GM18868 (cell line): ENCODE data around the gene GGA3.
"Not testable (repeated sequence)": the region's sequence is repeated elsewhere in the genome, so short reads cannot be mapped to it uniquely, and the experiment has no call there.

ENCODE experiments used
- ATAC-seq: cut with Tn5 transposase; IDR thresholded peaks from one replicate; pipeline ENCODE4 v1.9.1; 2021; ENCODE audit warnings: mild to moderate bottlenecking, moderate library complexity; ENCODE audit not compliant: unreplicated experiment

Gene GGA3

DNA sequence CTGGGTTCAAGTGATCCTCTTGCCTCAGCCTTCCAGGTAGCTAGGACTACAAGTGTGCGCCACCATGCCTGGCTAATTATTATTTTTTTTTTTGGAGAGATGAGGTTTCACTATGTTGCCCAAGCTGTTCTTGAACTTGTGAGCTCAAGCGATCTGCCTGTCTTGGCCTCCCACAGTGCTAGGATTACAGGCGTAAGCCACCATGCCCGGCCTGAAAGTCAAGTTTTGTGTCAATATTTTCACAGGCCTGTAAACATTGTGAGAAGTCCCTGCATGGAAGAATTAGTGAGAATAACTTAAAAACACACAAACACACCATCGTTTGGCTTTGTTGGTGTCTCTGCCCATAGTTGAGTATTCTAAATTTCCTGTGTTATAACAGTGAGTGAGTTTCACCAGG lies 33.7 kb downstream of the GGA3 start:
- no peak for ATAC-seq

DNA sequence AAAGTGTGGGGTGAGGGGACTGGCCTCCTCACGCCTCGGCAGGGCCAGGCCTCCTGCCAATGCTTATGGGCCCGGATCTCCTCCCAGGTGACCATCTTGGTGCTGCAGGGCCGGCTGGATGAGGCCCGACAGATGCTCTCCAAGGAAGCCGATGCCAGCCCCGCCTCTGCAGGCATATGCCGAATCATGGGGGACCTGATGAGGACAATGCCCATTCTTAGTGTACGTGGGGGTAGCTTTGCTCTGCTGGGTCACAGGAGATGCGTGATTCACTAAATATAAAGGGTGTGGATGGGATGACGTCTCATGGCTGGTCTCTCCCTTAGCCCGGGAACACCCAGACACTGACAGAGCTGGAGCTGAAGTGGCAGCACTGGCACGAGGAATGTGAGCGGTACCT lies 36.4 kb downstream of the GGA3 start:
- no peak for ATAC-seq

DNA sequence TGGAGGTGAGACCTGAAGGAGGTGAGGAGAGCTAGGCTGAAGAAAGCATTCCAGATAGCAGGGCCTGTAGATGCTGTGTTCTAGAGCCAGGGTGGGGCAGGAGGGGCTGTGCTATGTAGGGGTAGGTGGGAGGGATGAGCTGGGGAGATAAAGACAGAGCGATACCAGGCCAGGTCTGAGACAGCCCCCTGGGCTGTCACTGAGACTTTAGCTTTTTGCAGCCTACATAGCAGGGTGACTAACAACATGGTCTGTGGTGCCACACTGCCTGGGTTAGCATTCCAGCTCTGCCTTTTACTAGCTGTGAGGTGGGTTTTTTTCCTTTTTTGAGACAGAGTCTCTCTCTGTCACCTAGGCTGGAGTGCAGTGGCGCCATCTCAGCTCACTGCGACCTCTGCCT lies 41.6 kb downstream of the GGA3 start:
- no peak for ATAC-seq

DNA sequence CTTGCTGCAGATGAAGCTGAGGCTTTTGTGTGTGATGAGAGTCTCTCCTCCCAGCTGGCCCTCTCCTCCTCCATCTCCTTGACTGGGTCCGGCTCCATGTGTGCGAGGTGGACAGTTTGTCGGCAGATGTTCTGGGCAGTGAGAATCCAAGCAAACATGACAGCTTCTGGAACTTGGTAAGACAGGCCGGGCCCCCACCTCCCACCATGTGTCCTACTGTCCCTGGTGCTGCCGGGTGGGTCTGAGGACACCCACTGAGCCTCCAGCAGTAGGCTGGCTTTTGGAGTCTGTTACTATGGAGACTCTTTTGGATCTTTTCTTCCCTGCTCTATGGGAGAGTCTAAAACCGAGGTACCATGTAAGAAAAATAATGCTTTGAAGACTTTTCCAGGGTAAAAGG lies 43.3 kb downstream of the GGA3 start:
- no peak for ATAC-seq

DNA sequence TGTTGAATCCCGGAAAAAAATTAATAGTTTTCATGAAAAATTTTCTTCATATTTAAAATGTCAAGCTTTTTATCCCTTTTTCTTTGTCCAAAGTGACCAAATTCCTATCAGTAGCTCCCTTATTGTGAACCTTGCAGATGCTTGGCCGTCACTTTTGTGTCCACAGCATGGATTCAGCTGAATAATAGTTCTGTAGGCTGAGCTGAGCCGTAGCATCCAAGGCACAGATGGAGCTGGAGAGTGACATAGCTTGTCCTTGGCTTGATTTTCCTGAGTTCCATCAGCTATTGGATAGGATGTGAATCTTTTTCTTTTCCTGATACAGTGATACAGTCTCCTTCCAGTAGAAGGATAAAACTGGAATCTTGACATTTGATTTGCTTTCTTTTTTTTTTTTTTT lies 52.3 kb downstream of the GGA3 start:
- no peak for ATAC-seq

DNA sequence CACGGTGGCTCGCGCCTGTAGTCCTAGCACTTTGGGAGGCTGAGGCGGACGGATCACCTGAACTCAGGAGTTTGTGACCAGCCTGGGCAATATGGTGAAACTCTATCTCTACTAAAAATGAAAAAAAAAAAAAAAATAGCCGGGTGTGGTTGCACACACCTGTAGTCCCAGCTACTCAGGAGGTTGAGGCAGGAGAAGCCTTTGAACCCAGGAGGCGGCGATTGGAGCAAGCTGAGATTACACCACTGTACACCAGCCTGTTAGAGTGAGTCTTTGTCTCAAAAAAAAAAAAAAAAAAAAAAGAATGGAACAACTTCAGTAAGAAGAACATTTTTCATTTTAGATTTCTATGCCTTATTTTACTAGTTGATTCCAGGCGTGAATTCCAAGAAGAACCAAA lies 53.2 kb downstream of the GGA3 start:
- ATAC-seq = no peak

DNA sequence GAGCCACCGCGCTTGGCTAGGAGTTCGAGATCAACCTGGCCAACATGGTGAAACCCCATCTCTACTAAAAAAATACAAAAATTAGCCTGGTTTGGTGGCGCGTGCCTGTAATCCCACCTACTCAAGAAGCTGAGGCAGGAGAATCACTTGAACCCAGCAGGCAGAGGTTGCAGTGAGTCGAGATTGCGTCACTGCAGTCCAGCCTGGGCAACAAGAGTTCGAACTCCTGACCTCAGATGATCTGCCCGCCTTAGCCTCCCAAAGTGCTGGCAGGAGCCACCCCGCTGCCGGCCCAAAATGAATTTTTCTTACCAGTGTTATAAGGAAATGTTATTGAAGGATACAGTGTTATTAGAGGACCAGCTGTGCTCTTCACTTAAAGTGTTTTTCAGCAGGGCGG lies 53.6 kb downstream of the GGA3 start:
- no peak for ATAC-seq

DNA sequence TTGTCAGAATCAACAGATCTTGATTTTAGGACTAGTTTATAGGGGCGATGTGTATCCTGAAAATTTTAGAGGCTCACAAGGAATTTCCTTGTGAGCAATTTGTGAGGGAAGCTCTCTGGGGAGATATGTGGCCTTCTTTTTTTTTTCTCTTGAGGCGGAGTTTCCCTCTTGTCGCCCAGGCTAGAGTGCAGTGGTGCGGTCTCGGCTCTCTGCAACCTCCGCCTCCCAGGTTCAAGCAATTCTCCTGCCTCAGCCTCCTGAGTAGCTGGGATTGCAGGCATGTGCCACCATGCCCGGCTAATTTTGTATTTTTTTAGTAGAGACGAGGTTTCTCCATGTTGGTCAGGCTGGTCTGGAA lies 54.4 kb downstream of the GGA3 start:
- not testable (repeated sequence) for ATAC-seq

DNA sequence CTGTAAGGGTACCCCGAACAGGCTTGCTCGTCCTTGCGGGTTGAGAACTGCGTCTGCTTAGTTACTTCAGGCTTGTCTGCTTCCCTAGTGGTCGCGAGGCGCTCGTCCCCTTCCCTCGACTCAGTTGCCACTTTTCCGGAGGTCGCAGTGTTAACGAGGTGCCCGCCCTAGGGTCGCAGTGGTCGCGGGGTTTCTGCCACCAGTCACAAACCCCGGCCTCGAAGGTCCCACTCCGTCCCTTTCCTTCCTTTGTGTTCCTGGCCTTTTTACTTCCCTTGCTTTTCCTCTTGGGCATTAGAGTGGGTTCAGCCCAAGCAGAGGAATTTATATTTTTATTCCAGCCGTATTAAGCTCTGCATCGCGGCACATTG lies 55.6 kb downstream of the GGA3 start:
- no peak for ATAC-seq

DNA sequence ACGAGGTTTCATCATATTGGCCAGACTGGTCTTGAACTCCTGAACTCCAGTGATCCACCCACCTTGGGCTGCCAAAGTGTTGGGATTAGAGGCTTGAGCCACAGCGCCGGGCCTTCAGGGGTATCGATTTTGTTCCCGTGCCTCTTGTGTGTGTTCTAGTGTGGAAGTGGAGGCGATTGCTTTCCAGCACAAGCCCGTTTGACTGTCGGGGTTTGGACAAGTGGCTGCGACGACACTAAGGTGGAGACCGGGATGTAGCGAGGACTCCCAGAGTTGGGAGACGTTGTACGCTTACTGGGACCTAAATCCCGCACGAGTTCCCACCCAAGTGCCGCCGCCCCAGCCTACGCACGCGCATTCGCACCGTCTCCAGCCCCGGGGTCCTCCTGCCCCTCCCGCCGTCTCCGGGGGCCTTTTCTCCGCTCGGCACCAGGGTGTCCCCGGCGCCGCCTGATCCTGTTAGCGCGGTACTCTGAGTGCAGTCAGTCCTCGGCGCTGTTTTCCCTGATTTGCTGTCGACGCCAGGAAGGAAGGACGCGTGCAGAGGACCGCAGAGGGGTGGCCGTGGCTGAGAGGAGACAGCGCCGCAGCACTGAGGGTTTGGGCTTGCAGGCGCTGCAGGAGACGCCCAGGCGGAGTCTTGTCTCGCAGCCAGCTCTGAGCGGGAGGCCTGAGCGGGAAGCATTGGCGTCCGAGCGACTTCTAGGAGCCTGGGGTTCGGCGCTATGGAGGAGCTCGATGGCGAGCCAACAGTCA lies 56.2 kb downstream of the GGA3 start, which contains the start of gene NUP85:
NUP85 (plus strand) TSS at position 643 of the 756 bp plus-strand sequence; CDS start at position 726, 83 bp downstream.
- peak; percentile 69 for ATAC-seq

DNA sequence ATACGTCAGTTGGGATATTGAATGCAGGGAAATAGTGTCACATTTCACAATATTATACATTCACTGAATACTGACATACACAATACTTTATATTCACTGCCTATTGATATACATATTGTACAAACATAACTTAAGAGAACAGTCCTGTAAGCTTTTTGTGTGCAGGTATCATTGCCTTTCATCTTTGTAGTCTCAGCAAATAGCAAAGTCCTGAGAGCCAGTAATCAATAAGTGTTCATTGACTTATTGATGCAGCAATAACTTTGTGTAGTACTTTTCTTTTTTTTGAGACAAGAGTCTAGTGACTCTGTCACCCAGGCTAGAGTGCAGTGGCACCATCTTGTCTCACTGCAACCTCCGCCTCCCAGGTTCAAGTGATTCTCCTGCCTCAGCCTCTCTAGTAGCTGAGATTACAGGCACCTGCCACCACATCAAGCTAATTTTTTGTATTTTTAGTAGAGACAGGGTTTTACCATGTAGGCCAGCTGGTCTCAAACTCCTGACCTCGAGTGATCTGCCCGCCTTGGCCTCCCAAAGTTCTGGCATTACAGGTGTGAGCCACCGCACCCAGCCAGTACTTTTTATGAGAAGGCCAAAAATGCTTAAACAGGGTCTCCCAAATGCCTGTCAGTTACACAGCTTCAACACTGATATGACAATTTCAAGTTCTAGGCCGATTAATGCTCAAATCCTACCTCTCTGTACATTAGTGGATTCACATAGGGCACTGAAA lies 61.4 kb downstream of the GGA3 start:
- no peak for ATAC-seq

DNA sequence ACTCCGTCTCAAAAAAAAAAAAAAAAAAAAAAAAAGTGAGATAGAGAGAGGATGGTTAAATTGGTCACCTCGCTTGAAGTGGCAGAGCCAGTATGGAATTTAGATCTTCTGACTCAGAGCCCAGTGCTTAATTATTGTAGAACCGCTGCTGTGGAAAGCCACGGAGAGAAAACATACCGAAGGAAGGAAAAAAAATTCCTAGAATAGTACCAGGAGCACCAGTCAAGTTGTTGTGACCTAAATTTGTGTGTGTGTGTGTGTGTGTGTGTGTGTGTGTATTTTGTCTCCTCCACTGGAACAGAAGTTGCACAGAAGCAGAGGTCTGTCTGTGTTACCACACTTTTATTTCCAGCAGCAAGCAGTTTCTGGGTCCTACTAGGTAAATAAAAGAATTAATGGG lies 66.5 kb downstream of the GGA3 start:
- ATAC-seq = no peak

DNA sequence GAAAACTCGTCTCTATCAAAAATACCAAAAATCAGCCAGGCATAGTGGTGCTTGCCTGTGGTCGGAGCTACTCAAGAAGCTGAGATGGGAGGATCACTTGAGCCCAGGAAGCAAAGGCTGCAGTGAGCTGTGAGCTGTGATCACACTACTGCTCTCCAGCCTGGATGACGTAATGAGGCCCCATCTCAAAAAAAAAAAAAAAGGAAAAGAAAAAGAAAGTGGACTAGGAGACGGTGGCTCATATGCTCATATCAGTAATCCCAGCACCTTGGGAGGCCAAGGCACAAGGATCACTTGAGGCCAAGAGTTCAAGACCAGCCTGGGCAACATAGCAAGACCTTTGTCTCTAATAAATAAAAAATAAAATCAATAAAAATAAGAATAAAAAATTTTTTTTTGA lies 69.8 kb downstream of the GGA3 start:
- ATAC-seq = no peak

DNA sequence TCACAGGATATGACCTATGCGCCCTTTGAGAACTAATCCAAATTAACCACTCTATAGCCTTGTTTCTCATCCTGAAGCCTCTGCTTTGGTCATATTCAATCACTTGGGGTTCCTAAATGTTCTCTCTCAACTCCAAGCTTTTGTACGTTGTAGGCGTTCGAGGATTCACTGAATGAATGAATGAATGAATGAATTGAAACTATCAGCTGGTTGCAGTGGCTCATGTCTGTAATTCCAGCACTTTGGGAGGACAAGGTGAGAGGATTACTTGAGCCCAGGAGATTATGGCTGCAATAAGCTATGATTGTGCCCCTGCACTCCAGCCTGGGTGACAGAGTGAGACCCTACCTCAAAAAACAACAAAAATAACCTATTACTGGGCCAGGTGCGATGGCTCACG lies 72.8 kb downstream of the GGA3 start:
- no peak for ATAC-seq
